Omental fat pad (tissue), 4 donors: ENCODE measurements around the gene ELP4. TPM values are rescaled to one million over a fixed set of nuclear protein-coding genes. Genes with fewer than 3 reads are reported as not detected.

Source experiments
- ATAC-seq: fragments of 150-250 bp; one replicate; pipeline ENCODE4 v1.9.1; 2016; ENCODE audit warnings: mild to moderate bottlenecking, moderate library complexity; ENCODE audit not compliant: low FRiP score
- DNase-seq: peaks from one replicate; pipeline ENCODE4 v3.0.0-alpha.2; 2019; ENCODE audit warnings: low spot score
- total RNA-seq, 4 donors: library from RNA; depleted of rRNA; stranded (reverse); fragments of >200 nt; gene quantifications; one replicate each; pipeline ENCODE4 v1.1.0, GENCODE V29; 2016
- TF ChIP-seq, protein P1 (sequence below), 3 donors: fragments of 450-650 bp; IDR thresholded peaks; one replicate each; pipeline ENCODE4 v1.5.1; 2016 to 2017; ENCODE audit warnings: antibody characterized with exemption in 3 of 3, mild to moderate bottlenecking in 3 of 3, moderate library complexity in 2 of 3

The ELP4 gene
- total RNA-seq, 4 donors from 2014 or later: 14.1 to 32.0 (median 20.8) TPM

DNA sequence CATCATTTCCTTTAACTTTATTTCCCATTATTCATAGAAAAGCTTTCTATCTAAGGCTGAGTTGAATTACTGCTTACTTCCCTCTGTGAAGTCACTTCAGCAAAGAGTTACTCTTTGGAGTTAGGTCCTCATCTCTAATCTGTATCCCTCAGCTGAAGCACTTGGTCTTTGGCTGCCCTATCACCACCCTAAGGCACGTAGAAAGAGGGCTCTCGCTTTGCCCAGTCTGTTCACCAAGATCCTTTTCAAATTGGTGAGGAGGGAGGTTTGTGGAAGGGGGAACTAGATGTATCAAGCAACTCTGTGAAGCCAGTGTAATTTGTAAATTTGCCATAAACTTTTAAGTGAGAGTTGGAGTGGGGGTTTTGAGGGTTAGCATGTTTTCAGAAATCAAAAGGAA is 258.1 kb downstream of the ELP4 start:
- TF ChIP-seq, protein P1, sequence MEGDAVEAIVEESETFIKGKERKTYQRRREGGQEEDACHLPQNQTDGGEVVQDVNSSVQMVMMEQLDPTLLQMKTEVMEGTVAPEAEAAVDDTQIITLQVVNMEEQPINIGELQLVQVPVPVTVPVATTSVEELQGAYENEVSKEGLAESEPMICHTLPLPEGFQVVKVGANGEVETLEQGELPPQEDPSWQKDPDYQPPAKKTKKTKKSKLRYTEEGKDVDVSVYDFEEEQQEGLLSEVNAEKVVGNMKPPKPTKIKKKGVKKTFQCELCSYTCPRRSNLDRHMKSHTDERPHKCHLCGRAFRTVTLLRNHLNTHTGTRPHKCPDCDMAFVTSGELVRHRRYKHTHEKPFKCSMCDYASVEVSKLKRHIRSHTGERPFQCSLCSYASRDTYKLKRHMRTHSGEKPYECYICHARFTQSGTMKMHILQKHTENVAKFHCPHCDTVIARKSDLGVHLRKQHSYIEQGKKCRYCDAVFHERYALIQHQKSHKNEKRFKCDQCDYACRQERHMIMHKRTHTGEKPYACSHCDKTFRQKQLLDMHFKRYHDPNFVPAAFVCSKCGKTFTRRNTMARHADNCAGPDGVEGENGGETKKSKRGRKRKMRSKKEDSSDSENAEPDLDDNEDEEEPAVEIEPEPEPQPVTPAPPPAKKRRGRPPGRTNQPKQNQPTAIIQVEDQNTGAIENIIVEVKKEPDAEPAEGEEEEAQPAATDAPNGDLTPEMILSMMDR (IDR thresholded peaks at IDR 0.05): no peak
- ATAC-seq (no peak), DNase-seq (no peak)

DNA sequence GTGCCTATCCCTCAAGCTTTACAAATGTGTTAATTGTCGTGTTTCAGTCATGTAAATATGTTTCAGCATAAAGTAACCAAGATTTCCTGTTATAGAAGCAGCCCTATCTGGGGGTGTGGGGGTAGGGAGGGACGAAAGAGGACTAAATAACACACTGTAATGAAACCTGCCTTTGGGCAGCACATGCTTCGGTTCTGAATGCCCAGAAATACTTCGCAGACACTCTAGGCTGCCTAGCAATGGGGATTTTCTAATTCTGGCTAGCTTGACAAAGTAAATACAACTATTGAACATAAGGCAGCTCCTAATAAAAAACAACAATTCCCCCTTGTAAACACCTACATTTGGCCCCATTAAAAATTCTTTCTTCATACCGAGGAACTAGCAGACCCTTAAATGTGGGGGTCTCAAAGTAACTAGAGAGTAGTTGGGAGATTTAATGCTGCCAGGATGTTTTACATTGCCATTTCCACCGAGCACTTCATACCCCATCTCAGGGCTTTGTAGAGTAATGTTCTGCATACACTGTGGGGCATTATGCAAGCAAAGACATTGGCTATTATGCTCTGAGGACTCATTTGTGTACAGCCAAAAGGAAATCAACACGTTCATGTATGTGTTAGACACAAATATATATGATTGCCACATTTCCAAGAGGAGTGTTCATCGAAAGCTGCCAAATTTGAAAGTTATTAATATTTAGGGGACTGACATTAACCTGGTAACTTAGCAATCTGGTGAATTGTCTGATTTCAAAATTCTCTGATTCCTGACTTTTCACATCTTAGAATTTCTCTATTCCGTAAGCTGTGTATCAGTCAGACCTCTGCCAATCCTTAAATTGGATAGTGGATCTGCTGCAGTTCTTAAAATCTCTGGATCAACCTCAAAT is 259.4 kb downstream of the ELP4 start:
- TF ChIP-seq, protein P1 (IDR thresholded peaks at IDR 0.05): no peak
- no peak for DNase-seq
- no peak for ATAC-seq

DNA sequence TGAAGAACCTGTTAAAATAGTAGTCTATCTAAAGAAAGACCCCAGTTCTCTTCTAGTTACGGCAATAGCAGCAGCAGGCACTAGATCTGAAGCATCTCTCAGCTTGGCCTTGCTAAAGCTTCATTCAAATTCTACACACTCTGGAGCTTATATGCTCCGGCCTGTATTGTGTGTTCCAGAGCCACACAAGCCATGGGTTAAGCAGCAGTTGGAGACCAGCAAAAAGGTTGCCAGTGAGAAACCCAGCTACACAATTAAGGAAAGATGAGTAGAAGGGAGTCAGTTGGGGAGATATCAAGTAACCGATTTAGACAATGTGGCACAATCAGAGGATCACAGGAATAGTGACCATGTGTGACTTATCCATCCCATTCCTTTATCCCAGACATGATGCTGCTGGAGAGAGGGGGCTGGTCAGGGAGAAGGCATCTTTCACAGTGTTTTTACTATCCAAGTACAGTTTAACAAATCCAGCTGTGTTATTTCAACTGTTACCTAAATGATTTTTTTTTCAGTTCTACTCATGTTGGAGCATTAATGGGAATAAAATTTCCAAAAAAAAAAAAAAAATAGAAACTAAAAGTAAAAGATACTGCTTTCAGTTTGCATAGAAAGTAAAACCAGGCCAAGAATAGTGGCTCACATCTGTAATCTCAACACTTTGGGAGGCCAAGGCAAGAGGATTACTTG is 260.6 kb downstream of the ELP4 start:
- ATAC-seq (no peak), DNase-seq (no peak)
- TF ChIP-seq, protein P1 (IDR thresholded peaks at IDR 0.05): no peak

DNA sequence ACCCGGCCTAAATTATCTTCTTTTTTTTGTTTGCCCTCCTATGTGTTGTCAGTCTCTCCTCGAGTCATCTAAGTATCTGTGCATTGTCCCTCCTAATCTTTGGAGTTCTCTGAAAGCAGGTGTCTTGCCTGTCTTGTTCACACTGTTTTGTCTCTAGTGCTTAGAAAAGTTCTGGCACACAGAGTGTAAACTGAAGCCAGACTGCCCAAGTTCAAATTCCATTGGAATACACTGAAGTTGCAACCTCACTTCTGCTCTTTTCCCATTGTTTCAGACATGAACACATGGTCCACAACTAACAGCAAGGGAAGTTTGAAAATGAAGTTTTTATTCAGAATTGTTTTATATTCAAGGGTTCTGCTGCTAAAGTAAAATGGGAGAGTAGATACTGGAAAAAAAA is 262.8 kb downstream of the ELP4 start:
- DNase-seq (no peak), ATAC-seq (no peak)
- TF ChIP-seq, protein P1 (IDR thresholded peaks at IDR 0.05): no peak

DNA sequence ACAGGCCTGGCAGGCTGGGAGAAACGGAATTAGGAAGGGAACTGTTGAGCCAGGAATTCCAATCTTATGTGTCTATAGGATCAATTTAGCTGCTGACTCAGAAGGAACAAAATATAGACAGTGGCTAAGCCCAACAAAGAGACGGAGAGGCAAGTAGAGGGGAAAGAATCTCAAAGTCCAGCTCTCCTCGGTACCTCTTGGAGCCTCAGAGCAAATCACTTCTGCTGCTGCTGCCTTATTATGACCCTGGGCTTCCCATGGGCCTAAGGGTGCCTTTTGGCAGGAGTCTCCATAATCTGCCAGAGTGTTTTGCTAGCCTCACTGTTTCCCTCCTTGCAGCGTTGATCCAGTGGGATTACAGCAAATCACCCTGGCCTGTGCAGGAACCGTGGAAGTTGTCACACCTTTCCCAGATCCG is 269.8 kb downstream of the ELP4 start:
- ATAC-seq: no peak
- no peak for DNase-seq
- TF ChIP-seq, protein P1 (IDR thresholded peaks at IDR 0.05): no peak

DNA sequence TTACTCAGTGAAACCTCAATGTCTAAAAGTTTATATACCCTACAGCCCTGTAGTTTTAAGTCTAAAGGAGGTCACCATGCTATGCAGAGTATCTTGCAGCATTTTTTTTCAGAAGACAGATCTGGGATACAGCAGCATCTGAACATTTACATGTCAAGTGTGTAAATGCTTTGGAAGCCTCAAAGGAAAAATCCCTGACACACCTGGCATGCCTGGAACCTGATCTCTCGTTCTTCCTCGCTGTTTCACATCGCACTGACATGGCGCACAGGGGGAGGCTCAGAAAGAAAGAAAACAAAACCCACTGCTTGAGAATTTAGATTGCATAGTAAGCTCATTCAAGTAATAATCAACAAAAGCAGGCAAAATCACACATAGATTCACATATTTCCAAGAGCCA is 270.5 kb downstream of the ELP4 start:
- TF ChIP-seq, protein P1 (IDR thresholded peaks at IDR 0.05): no peak
- DNase-seq (no peak), ATAC-seq (no peak)
